HepG2 (cell line): ENCODE measurements around the gene SH2D1B. TPM values are rescaled to one million over a fixed set of nuclear protein-coding genes. Genes with fewer than 3 reads are reported as not detected.

Experiments used
- ATAC-seq: fragments of 200-7000 bp; cut with Tn5 transposase; 3 replicates; pipeline ENCODE4 v1.9.1; 2020; ENCODE audit warnings: mild to moderate bottlenecking, moderate library complexity
- BruUV-seq: library from RNA; stranded (reverse); fragments of 400-500 nt; replicated peaks from 2 replicates; lab custom pipeline; 2021; lab: Mats Ljungman, UMichigan
- CTCF ChIA-PET: fragments of 300-600 bp; formaldehyde crosslinking; extraction: SDS; loops from one replicate; lab custom pipeline; 2021; ENCODE audit warnings: low total read pairs, inconsistent platforms, low intra/inter-chr PET ratio; lab: Yijun Ruan, JAX
- POLR2A ChIA-PET: fragments of 350-600 bp; sonication (Branson Sonifier 250); formaldehyde crosslinking; loops from one replicate; lab custom pipeline; 2020; ENCODE audit warnings: antibody characterized with exemption, inconsistent platforms; lab: Yijun Ruan, JAX
- DNase-seq: peaks from one replicate; pipeline ENCODE4 v3.0.0-alpha.2; 2015; ENCODE audit warnings: low spot score
- FAIRE-seq: peaks from 3 replicates; lab custom pipeline; 2011; peaks lifted over from hg19 to GRCh38; lab: Jason Lieb, UNC
- H2AFZ ChIP-seq: one replicate; pipeline ENCODE4 v1.6.1; 2011; ENCODE audit warnings: low read length, inconsistent platforms
- H3K27ac ChIP-seq: fragments of 300-600 bp; 3 replicates; pipeline ENCODE4 v1.8.0; 2011; ENCODE audit warnings: mixed run types, mild to moderate bottlenecking, mixed read lengths, low read length, inconsistent platforms; ENCODE audit not compliant: insufficient read depth; ENCODE audit errors: extremely low read length
- H3K27me3 ChIP-seq, 2 experiments: fragments of 200-600 bp in 1 of 2; 2 replicates in 1 of 2; 3 replicates in 1 of 2; pipeline versions ENCODE4 v1.6.0 to v1.8.0; 2011; ENCODE audit warnings: low read length in 2 of 2, mild to moderate bottlenecking in 2 of 2, moderate library complexity in 2 of 2, inconsistent platforms in 1 of 2; ENCODE audit not compliant: insufficient read depth in 2 of 2, control insufficient read depth in 1 of 2
- H3K36me3 ChIP-seq, 2 experiments: fragments of 200-600 bp in 1 of 2; replicated peaks in 1 of 2; 2 replicates in 1 of 2; 3 replicates in 1 of 2; pipeline versions ENCODE4 v1.5.1 to v1.8.0; 2011; ENCODE audit warnings: low read length in 2 of 2, inconsistent platforms in 1 of 2; ENCODE audit not compliant: insufficient read depth in 2 of 2, control insufficient read depth in 1 of 2
- H3K4me1 ChIP-seq: 2 replicates; pipeline ENCODE4 v1.5.1; 2012; ENCODE audit warnings: low read length, inconsistent platforms; ENCODE audit not compliant: insufficient read depth
- H3K4me2 ChIP-seq: 2 replicates; pipeline ENCODE4 v1.6.0; 2011; ENCODE audit warnings: low read depth, low read length, inconsistent platforms
- H3K4me3 ChIP-seq, 3 experiments: fragments of 200-600 bp in 1 of 3; sonication (generic), shearing (Covaris generic) in 1 of 3; replicated peaks in 1 of 3; 2 replicates each; pipeline ENCODE4 v1.5.1; 2011 to 2016; ENCODE audit warnings: low read length in 3 of 3, inconsistent platforms in 2 of 3, low read depth in 2 of 3, mild to moderate bottlenecking in 2 of 3, control low read depth in 1 of 3, mixed read lengths in 1 of 3; ENCODE audit not compliant: insufficient read depth in 1 of 3
- H3K79me2 ChIP-seq: one replicate; pipeline ENCODE4 v1.6.1; 2011; ENCODE audit warnings: low read length, inconsistent platforms; ENCODE audit not compliant: insufficient read depth
- H3K9ac ChIP-seq: 2 replicates; pipeline ENCODE4 v1.6.0; 2011; ENCODE audit warnings: mild to moderate bottlenecking, low read depth, low read length, inconsistent platforms; ENCODE audit not compliant: insufficient read depth
- H3K9me3 ChIP-seq: 2 replicates; pipeline ENCODE4 v1.5.1; 2012; ENCODE audit warnings: mild to moderate bottlenecking, low read length
- H4K20me1 ChIP-seq: 2 replicates; pipeline ENCODE4 v1.6.0; 2011; ENCODE audit warnings: inconsistent platforms, mild to moderate bottlenecking, low read length, moderate library complexity; ENCODE audit not compliant: insufficient read depth
- BHLHE40 ChIP-seq: IDR thresholded peaks from 2 replicates; pipeline ENCODE4 v1.6.1; 2011; ENCODE audit warnings: low read length, improper control_type of control experiment
- CEBPB ChIP-seq: IDR thresholded peaks from 2 replicates; pipeline ENCODE4 v1.6.1; 2011; ENCODE audit warnings: low read depth, low read length, improper control_type of control experiment, borderline replicate concordance
- CHD4 ChIP-seq: fragments of 200-600 bp; sonication (generic); IDR thresholded peaks from 2 replicates; pipeline ENCODE4 v1.7.0; 2017; ENCODE audit warnings: mild to moderate bottlenecking, low read length, borderline replicate concordance
- HNF1A ChIP-seq, 2 experiments: sonication (generic) in 1 of 2; formaldehyde crosslinking in 1 of 2; IDR thresholded peaks; 2 replicates each; pipeline versions ENCODE4 v1.4.0 to v1.6.1; 2016 to 2020; ENCODE audit warnings: borderline replicate concordance in 1 of 2, low read depth in 1 of 2, mild to moderate bottlenecking in 1 of 2, missing genetic modification reagents in 1 of 2
- PTBP1 ChIP-seq: fragments of 200-400 bp; formaldehyde crosslinking; IDR thresholded peaks from 2 replicates; pipeline ENCODE4 v1.6.1; 2018; ENCODE audit warnings: low read length, low read depth; ENCODE audit not compliant: poor library complexity, severe bottlenecking
- ZBTB8A ChIP-seq: sonication (generic); formaldehyde crosslinking; IDR thresholded peaks from 2 replicates; pipeline ENCODE4 v1.4.0; 2020; ENCODE audit warnings: mild to moderate bottlenecking, low read depth, missing genetic modification reagents, borderline replicate concordance
- ZNF33B ChIP-seq: sonication (generic); formaldehyde crosslinking; IDR thresholded peaks from 2 replicates; pipeline ENCODE4 v1.5.1; 2020; ENCODE audit warnings: mild to moderate bottlenecking, missing genetic modification reagents
- ZNF354B ChIP-seq: sonication (generic); formaldehyde crosslinking; IDR thresholded peaks from 2 replicates; pipeline ENCODE4 v1.8.0; 2022; ENCODE audit warnings: mild to moderate bottlenecking, missing genetic modification reagents
- ZNF441 ChIP-seq: sonication (generic); formaldehyde crosslinking; IDR thresholded peaks from 2 replicates; pipeline ENCODE4 v1.7.0; 2021; ENCODE audit warnings: missing genetic modification reagents, borderline replicate concordance
- ZSCAN5A ChIP-seq: sonication (generic); formaldehyde crosslinking; IDR thresholded peaks from 2 replicates; pipeline ENCODE4 v1.8.0; 2022; ENCODE audit warnings: mild to moderate bottlenecking, missing genetic modification reagents, borderline replicate concordance
- WGBS: methylation state at CpG from one replicate; pipeline ENCODE4 v1.1.6; 2017; ENCODE audit warnings: low lambda C conversion rate; 5-methylcytosine and 5-hydroxymethylcytosine counted together
- in situ Hi-C: cut with HindIII; loops from 2 replicates; pipeline ENCODE4 v1.10.0; 2017; ENCODE audit warnings: low pct_unique_long_range_greater_than_20kb; ENCODE audit not compliant: extremely low pct_ligation_motif_present
- intact Hi-C: fragments of 100-400 bp; cut with micrococcal nuclease; formaldehyde crosslinking; loops from one replicate; pipeline ENCODE4 v1.10.0; 2022; ENCODE audit not compliant: unreplicated experiment
- polyA plus RNA-seq, 8 experiments: library from polyadenylated mRNA; depleted of rRNA in 3 of 8; stranded (reverse) in 7 of 8; unstranded in 1 of 8; fragments of >200 nt; fragmentation: Illumina TruSeq in 4 of 8; extraction: Trizol in 4 of 8; gene quantifications; 2 replicates each; pipeline versions ENCODE4 v1.2.1 to v1.2.3, GENCODE V29; 2011 to 2016; ENCODE audit warnings: low read depth in 4 of 8, missing spikeins in 1 of 8, mixed read lengths in 1 of 8; ENCODE audit not compliant: insufficient read depth in 1 of 8
- total RNA-seq, 5 experiments: library from RNA; depleted of rRNA; stranded (reverse); fragments of >200 nt; fragmentation: Illumina TruSeq; extraction: Trizol; gene quantifications; 2 replicates each; pipeline ENCODE4 v1.2.3, GENCODE V29; 2016; ENCODE audit warnings: low read depth in 1 of 5

The SH2D1B gene
- total and polyA plus RNA-seq, 2 of the 13 experiments (the other 11 are each of a cell fraction or from before 2014, with no cell fraction given): not detected

GRCh38 chr1:162385702-162386101 is 26.2 kb downstream of the SH2D1B start:
- no peak overlapping the region for H2AFZ ChIP-seq
- no peaks in the 10 kb centered on the region for H3K27me3 ChIP-seq
- FAIRE-seq (no peak), ATAC-seq (no peak), DNase-seq (no peak)
- no CpG with 5 or more reads among the region's 3 CpGs for WGBS
- no peaks in the 10 kb centered on the region for H3K9me3 ChIP-seq
- H3K4me1 ChIP-seq: peaks cover 21% of the 10 kb centered on the region
- H3K4me3 ChIP-seq: no peak overlapping the region
- peaks cover 4 to 7% of the 10 kb centered on the region in 2 experiments; a peak in 4 of 5 replicates for H3K36me3 ChIP-seq
- in situ Hi-C loops: no loop called here
- H3K27ac ChIP-seq: no peak overlapping the region
- ChIA-PET POLR2A (no interaction called here), CTCF (no interaction called here)
- no peak overlapping the region for H3K4me2 ChIP-seq
- no peaks in the 10 kb centered on the region for H4K20me1 ChIP-seq
- no peak for TF ChIP-seq ZSCAN5A (CRISPR knock-in tag)
- TF ChIP-seq PTBP1: no peak
- TF ChIP-seq CEBPB: no peak
- TF ChIP-seq ZNF354B: no peak
- TF ChIP-seq ZNF441 (CRISPR knock-in tag): no peak
- TF ChIP-seq BHLHE40: no peak
- TF ChIP-seq CHD4: no peak
- no peak for TF ChIP-seq ZBTB8A (CRISPR knock-in tag)
- no peak for TF ChIP-seq ZNF33B
- no peak for TF ChIP-seq HNF1A (IDR thresholded peaks at IDR 0.05; ENCODE audit: low read depth)
- TF ChIP-seq HNF1A (CRISPR knock-in tag; IDR thresholded peaks at IDR 0.05; ENCODE audit: borderline replicate concordance): no peak
- intact Hi-C loops: no loop called here
- no peak overlapping the region for H3K9ac ChIP-seq
- H3K79me2 ChIP-seq: no peaks in the 10 kb centered on the region
- BruUV-seq: no TSS peak
